Mucosa of descending colon (tissue), 3 donors: ENCODE data around the gene COL23A1. TPM values are rescaled to one million over a fixed set of nuclear protein-coding genes. Genes with fewer than 3 reads are reported as not detected.

Experiments used
- ATAC-seq: fragments of 200-7000 bp; cut with Tn5 transposase; one replicate; pipeline ENCODE4 v1.9.1; 2020; ENCODE audit warnings: mild to moderate bottlenecking, moderate library complexity
- DNase-seq, 3 donors: peaks; one replicate each; pipeline ENCODE4 v3.0.0-alpha.2; 2020
- H3K36me3 ChIP-seq: fragments of 200-600 bp; one replicate; pipeline ENCODE4 v1.8.0; 2021; ENCODE audit warnings: low read depth, mild to moderate bottlenecking
- H3K4me1 ChIP-seq: fragments of 200-600 bp; one replicate; pipeline ENCODE4 v1.8.0; 2021; ENCODE audit warnings: low read depth, mild to moderate bottlenecking
- H3K4me3 ChIP-seq: fragments of 200-600 bp; one replicate; pipeline ENCODE4 v1.8.0; 2021; ENCODE audit warnings: mild to moderate bottlenecking
- H3K9me3 ChIP-seq: fragments of 200-600 bp; one replicate; pipeline ENCODE4 v1.8.0; 2021; ENCODE audit warnings: mild to moderate bottlenecking
- CTCF ChIP-seq: fragments of 200-600 bp; IDR thresholded peaks from one replicate; pipeline ENCODE4 v1.8.0; 2022; ENCODE audit warnings: antibody characterized with exemption, mild to moderate bottlenecking
- intact Hi-C, 2 donors: fragments of 100-400 bp; cut with DNase I in 1 of 2; cut with micrococcal nuclease in 1 of 2; formaldehyde crosslinking; loops; one replicate each; pipeline versions ENCODE4 v1.11.0 to v1.11.1; 2022; cut with DNase I, micrococcal nuclease
- total RNA-seq, 3 donors: library from RNA; stranded (reverse); fragmentation: NEBNext Ultra II Directional in 2 of 3; extraction: Animal tissue kit (Norgen Biotek cat#: 25700) in 2 of 3; gene quantifications; one replicate each; pipeline versions ENCODE4 v1.2.1 to v1.2.4, GENCODE V29; 2021 to 2023
- donor health status: DM: no; HTN: no; CAD: no; lungs with moderate emphysema.
- donor health status: DM: no; HTN: no; CAD: no.
- donor health status: DM: no; HTN: yes; CAD: no.

COL23A1 gene
- total RNA-seq, 3 donors from 2014 or later, result 0.17 to 2.7 (median 0.43) TPM

DNA sequence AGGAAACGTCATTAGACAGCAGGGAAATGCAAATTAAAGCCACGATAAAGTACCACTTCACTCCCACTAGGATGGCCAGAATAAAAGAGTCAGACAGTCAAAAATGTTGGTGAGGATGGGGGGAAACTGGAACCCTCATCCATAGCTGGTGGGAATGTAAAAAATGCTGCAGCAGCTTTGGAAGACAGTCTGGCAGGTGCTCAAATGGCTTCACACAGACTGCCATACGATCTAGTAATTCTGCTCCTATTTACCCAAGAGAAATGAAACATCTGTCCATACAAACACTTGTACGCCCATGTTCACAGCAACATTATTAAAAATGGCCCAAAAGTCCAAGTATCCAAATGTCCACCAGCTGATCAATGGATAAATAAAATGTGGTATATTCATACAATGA lies 198.7 kb downstream of the COL23A1 start:
- no peak for DNase-seq
- H3K4me1 ChIP-seq, result no peaks in the 10 kb centered on the region
- intact Hi-C loops, result no loop called here
- no peak for ATAC-seq
- no peaks in the 10 kb centered on the region for H3K36me3 ChIP-seq
- TF ChIP-seq CTCF, result no peak
- no peaks in the 10 kb centered on the region for H3K9me3 ChIP-seq
- H3K4me3 ChIP-seq, result no peak overlapping the region

GRCh38 chr5:178389796-178390195 lies 200.4 kb downstream of the COL23A1 start:
- Histone ChIP-seq H3K9me3 (no peaks in the 10 kb centered on the region), H3K36me3 (no peaks in the 10 kb centered on the region), H3K4me1 (no peaks in the 10 kb centered on the region), H3K4me3 (no peak overlapping the region)
- TF ChIP-seq CTCF, result no peak
- intact Hi-C loops, result no loop called here
- ATAC-seq, result no peak
- DNase-seq, result no peak

DNA sequence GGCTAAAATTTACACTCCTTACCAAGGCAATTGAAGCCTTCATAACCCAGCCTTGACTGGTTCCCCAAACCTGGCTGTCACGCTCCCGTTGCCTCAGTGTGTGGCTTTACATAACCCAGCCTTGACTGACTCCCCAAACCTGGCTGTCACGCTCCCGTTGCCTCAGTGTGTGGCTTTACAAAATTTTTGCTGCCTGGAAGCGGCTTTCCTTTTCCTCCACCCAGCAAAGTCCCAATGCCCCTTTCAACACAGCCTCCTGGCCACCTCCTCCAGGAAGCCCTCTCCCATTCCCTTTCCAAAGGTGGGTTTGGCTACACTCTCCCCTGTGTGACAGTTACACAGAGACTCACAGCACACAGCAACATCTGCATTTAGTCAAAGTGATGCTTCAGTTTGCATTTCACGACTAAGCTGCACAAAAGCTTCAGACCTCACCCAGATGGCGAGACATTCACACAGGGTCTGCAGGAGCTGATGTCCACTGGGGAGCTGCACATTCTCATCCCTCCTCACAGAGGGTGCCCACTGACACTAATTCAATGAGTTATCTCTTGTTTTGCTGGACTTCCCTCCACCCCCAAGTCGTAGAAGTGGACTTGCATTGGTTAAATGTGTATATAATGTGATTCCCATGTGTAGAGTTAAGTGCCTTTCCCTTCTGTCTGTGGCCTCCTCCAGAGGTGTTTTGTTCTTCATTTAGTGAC lies 201.0 kb downstream of the COL23A1 start:
- Histone ChIP-seq H3K4me3 (no peak overlapping the region), H3K4me1 (no peaks in the 10 kb centered on the region), H3K36me3 (no peaks in the 10 kb centered on the region), H3K9me3 (no peaks in the 10 kb centered on the region)
- DNase-seq (no peak), ATAC-seq (no peak)
- intact Hi-C loops, result no loop called here
- TF ChIP-seq CTCF, result no peak

DNA sequence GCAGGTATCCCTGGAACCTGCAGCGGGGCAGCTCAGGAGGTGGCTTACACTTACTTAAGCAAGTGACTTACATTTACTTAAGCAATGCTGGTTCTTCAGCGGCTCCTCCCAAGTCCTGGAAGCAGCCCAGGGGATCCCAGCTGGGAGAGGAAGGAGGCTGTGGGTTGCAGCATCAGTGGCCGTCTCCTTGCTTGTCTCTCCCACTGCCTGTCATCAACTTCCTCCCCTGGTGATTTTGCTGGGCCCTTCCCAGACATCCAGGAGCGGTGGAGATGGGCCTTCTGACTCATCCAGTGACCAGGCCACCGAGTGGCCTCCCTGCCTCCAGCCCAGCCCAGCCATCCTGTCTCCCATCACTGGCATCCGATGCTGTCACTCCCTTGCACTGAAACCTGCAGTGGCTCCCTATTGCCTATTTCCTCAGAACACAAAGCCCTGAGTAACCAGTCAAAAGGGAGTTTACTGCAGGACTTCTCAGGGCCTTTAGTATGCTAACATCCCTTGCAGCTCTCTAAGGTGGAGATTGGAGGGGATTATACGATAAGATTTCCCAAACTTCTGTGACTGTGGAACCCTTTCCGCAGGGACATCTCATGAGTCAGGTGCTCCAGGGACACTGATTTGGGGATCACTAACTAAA lies 201.7 kb downstream of the COL23A1 start:
- peak in 2 of 3 donors; percentile 25 to 58 for DNase-seq
- intact Hi-C loops, result no loop called here
- ATAC-seq, result peak; percentile 47

GRCh38 chr5:178387856-178388190 lies 202.4 kb downstream of the COL23A1 start:
- no peak for DNase-seq

More for the DNA sequence above, 201.7 kb downstream of the COL23A1 start:
- Histone ChIP-seq H3K9me3 (no peaks in the 10 kb centered on the region), H3K36me3 (no peaks in the 10 kb centered on the region), H3K4me3 (no peak overlapping the region), H3K4me1 (no peaks in the 10 kb centered on the region)
- no peak for TF ChIP-seq CTCF

More at GRCh38 chr5:178387856-178388190, 202.4 kb downstream of the COL23A1 start:
- Histone ChIP-seq H3K36me3 (no peaks in the 10 kb centered on the region), H3K4me3 (no peak overlapping the region), H3K4me1 (no peaks in the 10 kb centered on the region), H3K9me3 (no peaks in the 10 kb centered on the region)
- intact Hi-C loops, result no loop called here
- no peak for TF ChIP-seq CTCF
- ATAC-seq, result no peak
